ENCODE data around the gene SMAD7. TPM values are rescaled to one million over a fixed set of nuclear protein-coding genes. Genes with fewer than 3 reads are reported as not detected.
"Not testable (repeated sequence)": the region's sequence is repeated elsewhere in the genome, so short reads cannot be mapped to it uniquely, and the experiment has no call there.

The SMAD7 gene
- total RNA-seq, 1 donor from 2014 or later = 3.7 TPM

DNA sequence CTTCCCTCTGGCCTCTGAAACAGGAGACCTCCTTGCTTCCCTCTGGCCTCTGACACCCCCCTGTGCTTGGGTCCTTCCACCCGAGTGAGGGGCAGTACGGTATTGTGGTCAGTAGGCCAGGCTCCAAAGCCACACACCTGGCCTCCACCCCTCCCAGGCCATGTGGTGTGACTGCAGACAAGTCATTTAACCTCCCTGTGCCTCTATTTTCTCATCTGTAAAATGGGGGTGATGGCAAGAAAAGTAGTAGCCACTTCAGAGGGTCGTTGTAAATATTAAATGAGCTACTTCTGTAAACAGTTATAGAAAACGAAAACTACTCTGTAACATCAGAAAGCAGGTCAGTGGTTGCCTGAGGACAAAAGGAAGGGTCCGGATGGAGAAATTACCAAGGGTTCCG is 74.2 kb downstream of the SMAD7 start:
- no peak for ATAC-seq

DNA sequence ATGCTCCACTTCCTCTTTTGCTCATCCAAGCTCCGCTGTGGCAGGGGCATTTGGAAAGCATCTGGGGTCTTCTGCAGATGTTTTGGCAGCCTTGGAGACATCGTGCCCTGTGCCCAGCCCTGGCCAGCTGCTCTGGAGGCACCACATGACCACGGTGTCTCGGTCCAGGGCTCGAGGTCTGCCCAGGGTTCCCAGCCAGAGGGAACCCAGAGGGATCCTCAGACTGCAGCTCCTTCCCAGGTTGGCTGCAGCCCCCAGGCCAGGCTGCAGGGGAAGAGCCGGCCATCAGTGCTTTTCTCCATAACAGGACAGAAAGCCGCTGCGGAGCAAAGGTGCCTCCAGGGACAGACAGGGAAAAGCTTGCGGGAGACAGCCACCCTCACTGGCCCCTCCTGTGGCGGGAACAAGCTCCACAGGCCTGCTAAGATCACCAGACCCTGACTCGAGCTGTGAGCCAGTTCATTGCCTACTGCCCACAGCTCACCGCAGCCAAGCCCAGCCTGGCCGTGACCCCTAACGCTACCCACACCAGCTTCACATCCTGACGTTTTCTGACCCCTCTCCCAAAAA is 74.7 kb downstream of the SMAD7 start:
- ATAC-seq = no peak

- ATAC-seq = no peak
Measured at GRCh38 chr18:48875314-48875941, 75.3 kb downstream of the SMAD7 start.

- no peak for ATAC-seq
Measured at GRCh38 chr18:48874701-48875162, 76.0 kb downstream of the SMAD7 start.

GRCh38 chr18:48874233-48874632 is 76.5 kb downstream of the SMAD7 start:
- no peak for ATAC-seq

- no peak for ATAC-seq
Measured at GRCh38 chr18:48872234-48873145, 78.3 kb downstream of the SMAD7 start.

- no peak for ATAC-seq
Measured at GRCh38 chr18:48871391-48872166, 79.2 kb downstream of the SMAD7 start.

DNA sequence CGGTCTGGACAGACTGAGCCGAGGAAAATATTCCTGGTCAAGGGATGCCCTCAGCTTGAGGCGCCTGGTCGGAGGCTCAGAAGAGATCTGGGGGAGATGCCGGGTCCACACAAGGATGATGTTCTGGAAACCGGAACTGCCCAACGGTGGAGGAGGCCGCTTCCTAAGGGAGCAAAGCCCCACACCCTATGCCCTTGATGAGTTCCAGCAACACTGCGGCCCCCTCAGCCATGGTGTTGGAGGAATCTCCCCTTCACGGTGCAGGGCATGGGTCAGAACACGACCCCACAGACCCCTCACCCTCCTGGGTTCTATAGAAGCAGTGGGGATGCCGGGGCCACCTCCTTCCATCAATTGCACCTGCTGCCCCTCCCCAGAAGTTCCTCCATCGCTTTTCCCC is 79.8 kb downstream of the SMAD7 start:
- not testable (repeated sequence) for ATAC-seq
